Pancreas (tissue), 10 donors: ENCODE data around the gene TBC1D4. TPM values are rescaled to one million over a fixed set of nuclear protein-coding genes. Genes with fewer than 3 reads are reported as not detected.

Experiments
- ATAC-seq, 4 donors: fragments of 200-7000 bp; cut with Tn5 transposase; one replicate each; pipeline versions ENCODE4 v1.8.0 to v1.9.1; 2020; ENCODE audit warnings: mild to moderate bottlenecking in 4 of 4, moderate library complexity in 4 of 4
- DNase-seq, 6 donors: peaks; one replicate each; pipeline ENCODE4 v3.0.0-alpha.2; 2020
- FAIRE-seq: peaks from 2 replicates; lab custom pipeline; 2012; peaks lifted over from hg19 to GRCh38; lab: Jason Lieb, UNC
- H3K27ac ChIP-seq, 4 donors: fragments of 200-600 bp; sonication (generic); 1 replicate in 3 of 4; 2 replicates in 1 of 4; pipeline versions ENCODE4 v1.5.0 to v1.8.0; 2020
- H3K27me3 ChIP-seq, 4 donors: fragments of 200-600 bp; one replicate each; pipeline ENCODE4 v1.8.0; 2021
- H3K36me3 ChIP-seq, 3 donors: fragments of 200-600 bp; sonication (generic) in 1 of 3; one replicate each; pipeline versions ENCODE4 v1.5.0 to v1.8.0; 2020 to 2021
- H3K4me1 ChIP-seq, 3 donors: fragments of 200-600 bp; one replicate each; pipeline ENCODE4 v1.8.0; 2021
- H3K4me3 ChIP-seq, 4 donors: fragments of 200-600 bp; sonication (generic) in 2 of 4; one replicate each; pipeline versions ENCODE4 v1.5.0 to v1.8.0; 2020 to 2021
- H3K9me3 ChIP-seq, 4 donors: fragments of 200-600 bp; one replicate each; pipeline ENCODE4 v1.8.0; 2021
- CTCF ChIP-seq, 4 donors: fragments of 200-600 bp; sonication (generic) in 3 of 4; IDR thresholded peaks; one replicate each; pipeline versions ENCODE4 v1.5.0 to v1.8.0; 2021; ENCODE audit warnings: antibody characterized with exemption in 4 of 4
- WGBS, 2 donors: extraction: QIAGEN DNeasy Blood & Tissue Kit; methylation state at CpG; one replicate each; pipeline ENCODE4 v1.1.7; 2013; 5-methylcytosine and 5-hydroxymethylcytosine counted together
- intact Hi-C, 3 donors: fragments of 100-400 bp; cut with DNase I; formaldehyde crosslinking; loops; one replicate each; pipeline versions ENCODE4 v1.11.1 to v1.14.2; 2022
- polyA plus RNA-seq, 2 donors: library from polyadenylated mRNA; stranded (reverse); fragments of 200-250 nt; gene quantifications; one replicate each; pipeline ENCODE4 v1.2.3, GENCODE V29; 2013
- total RNA-seq, 6 donors: library from RNA; stranded (reverse); fragmentation: NEBNext Ultra II Directional in 4 of 6; extraction: Animal tissue kit (Norgen Biotek cat#: 25700) in 4 of 6; gene quantifications; one replicate each; pipeline versions ENCODE4 v1.2.1 to v1.2.4, GENCODE V29; 2021 to 2023
- donor health status: healthy with polysubstance abuse.
- donor health status: DM: no; HTN: no; CAD: no; lungs with moderate emphysema.
- donor health status: DM: no; HTN: no; CAD: no.
- donor health status: control.
- donor health status: control.
- donor health status: Bipolar disorder and iron deficiency.
- donor health status: DM: yes; HTN: yes; CAD: no.
- donor health status: DM: no; HTN: no; CAD: no.
- donor health status: DM: no; HTN: no; CAD: no.
- donor health status: DM: yes; HTN: yes; CAD: no.

Gene TBC1D4
- total and polyA plus RNA-seq, 8 donors = 8.2 to 19.7 (median 10.5) TPM

- Histone ChIP-seq H3K4me1 (peaks cover 10 to 14% (median 13%) of the 10 kb centered on the region in 3 donors), H3K27me3 (no peaks in the 10 kb centered on the region), H3K4me3 (no peak overlapping the region), H3K9me3 (no peaks in the 10 kb centered on the region), H3K27ac (no peak overlapping the region), H3K36me3 (no peaks in the 10 kb centered on the region)
- FAIRE-seq (no peak), ATAC-seq (peak in 1 of 4 donors; percentile 17), DNase-seq (no peak)
- WGBS, 2 donors = 20 to 42% methylated on average over 3 of the region's 3 CpGs
- intact Hi-C loops = no loop called here
- TF ChIP-seq CTCF (IDR thresholded peaks at IDR 0.05) = no peak
These were observed 115.3 kb downstream of the TBC1D4 start for GRCh38 chr13:75366380-75367280.

GRCh38 chr13:75365724-75366173 lies 116.2 kb downstream of the TBC1D4 start:
- Histone ChIP-seq H3K27me3 (no peaks in the 10 kb centered on the region), H3K27ac (no peak overlapping the region), H3K9me3 (no peaks in the 10 kb centered on the region), H3K4me1 (peaks cover 10 to 14% (median 13%) of the 10 kb centered on the region in 3 donors), H3K4me3 (no peak overlapping the region), H3K36me3 (no peaks in the 10 kb centered on the region)
- intact Hi-C loops = no loop called here
- peak in 2 of 4 donors; percentile 28 to 41 for ATAC-seq
- DNase-seq = no peak
- no peak for FAIRE-seq
- no peak for TF ChIP-seq CTCF (IDR thresholded peaks at IDR 0.05)
- WGBS, 2 donors = 80 to 82% methylated on average over 5 of the region's 5 CpGs

GRCh38 chr13:75364131-75364713 lies 117.7 kb downstream of the TBC1D4 start:
- WGBS, 2 donors = 93 to 95% methylated on average over 3 of the region's 3 CpGs
- Histone ChIP-seq H3K36me3 (no peaks in the 10 kb centered on the region), H3K27ac (no peak overlapping the region), H3K4me1 (peaks cover 10 to 14% (median 13%) of the 10 kb centered on the region in 3 donors), H3K4me3 (no peak overlapping the region), H3K9me3 (no peaks in the 10 kb centered on the region), H3K27me3 (no peaks in the 10 kb centered on the region)
- no peak for DNase-seq
- no peak for FAIRE-seq
- intact Hi-C loops = no loop called here
- no peak for TF ChIP-seq CTCF (IDR thresholded peaks at IDR 0.05)
- ATAC-seq = no peak

- H3K36me3 ChIP-seq = no peaks in the 10 kb centered on the region
- 66 to 67% methylated on average over 3 of the region's 3 CpGs for WGBS, 2 donors
- FAIRE-seq (no peak), ATAC-seq (no peak), DNase-seq (no peak)
- H3K4me1 ChIP-seq = peaks cover 10 to 14% (median 13%) of the 10 kb centered on the region in 3 donors
- H3K9me3 ChIP-seq = no peaks in the 10 kb centered on the region
- TF ChIP-seq CTCF (IDR thresholded peaks at IDR 0.05) = no peak
- H3K27ac ChIP-seq = no peak overlapping the region
- intact Hi-C loops = no loop called here
- H3K4me3 ChIP-seq = no peak overlapping the region
- H3K27me3 ChIP-seq = no peaks in the 10 kb centered on the region
These were observed 118.6 kb downstream of the TBC1D4 start for GRCh38 chr13:75363371-75363770.
